ENCODE measurements around the gene MREG.
"Not testable (repeated sequence)": the region's sequence is repeated elsewhere in the genome, so short reads cannot be mapped to it uniquely, and the experiment has no call there.

MREG gene

DNA sequence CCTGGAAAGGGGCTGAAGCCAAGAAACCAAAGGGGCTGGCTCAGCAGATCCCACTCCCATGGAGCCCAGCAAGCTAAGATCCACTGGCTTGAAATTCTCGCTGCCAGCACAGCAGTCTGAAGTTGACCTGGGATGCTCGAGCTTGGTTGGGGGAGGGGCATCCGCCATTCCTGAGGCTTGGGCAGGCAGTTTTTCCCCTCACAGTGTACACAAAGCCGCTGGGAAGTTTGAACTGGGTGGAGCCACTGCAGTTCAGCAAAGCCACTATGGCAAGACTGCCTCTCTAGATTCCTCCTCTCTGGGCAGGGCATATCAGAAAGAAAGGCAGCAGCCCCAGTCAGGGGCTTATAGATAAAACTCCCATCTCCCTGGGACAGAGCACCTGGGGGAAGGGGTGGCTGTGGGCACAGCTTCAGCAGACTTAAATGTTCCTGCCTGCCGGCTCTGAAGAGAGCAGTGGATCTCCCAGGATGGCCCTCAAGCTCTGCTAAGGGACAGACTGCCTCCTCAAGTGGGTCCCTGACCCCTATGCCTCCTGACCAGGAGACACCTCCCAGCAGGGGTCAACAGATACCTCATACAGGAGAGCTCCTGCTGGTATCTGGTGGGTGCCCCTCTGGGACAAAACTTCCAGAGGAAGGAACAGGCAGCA lies 24.7 kb downstream of the MREG start:
- DNase-seq (ENCODE audit: low read depth, low spot score): not testable (repeated sequence)

DNA sequence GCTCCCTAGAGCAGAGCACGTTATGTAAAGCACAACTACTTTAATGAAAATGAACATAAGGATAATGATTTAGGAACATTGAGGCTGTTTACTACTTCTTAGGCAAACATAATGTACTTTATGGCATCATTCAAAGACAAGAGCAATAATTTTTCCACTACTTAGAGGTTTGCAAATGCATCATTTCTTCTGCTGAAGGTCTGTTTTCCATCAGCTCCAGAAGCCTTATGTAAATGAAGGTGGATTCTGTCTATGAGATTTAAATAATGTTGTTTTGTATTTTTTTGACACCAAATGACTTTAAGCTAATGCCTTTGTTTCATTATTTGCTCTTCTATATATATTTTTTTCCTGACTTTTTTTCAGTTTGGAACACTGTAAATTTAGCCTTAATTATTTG lies 28.1 kb downstream of the MREG start:
- no peak for DNase-seq (ENCODE audit: low read depth, low spot score)

DNA sequence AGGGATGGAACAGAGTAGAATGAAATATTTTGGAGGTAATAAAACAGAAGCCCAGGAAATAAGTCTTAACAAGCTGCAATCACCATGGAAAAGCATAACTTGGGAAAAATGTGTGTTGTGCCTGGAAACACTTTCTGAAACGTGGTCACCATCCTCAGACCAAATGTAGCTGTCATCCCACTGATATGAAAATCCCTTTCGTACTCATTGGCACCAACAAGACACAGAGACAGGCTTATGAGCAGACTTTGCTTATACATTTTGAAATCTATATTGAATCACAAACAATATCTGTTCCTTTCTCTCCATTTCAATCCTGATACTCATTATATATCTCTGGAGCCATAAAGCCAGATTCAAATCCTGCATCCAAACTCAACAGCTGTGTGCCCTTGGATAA lies 28.7 kb downstream of the MREG start:
- no peak for DNase-seq (ENCODE audit: low read depth, low spot score)

DNA sequence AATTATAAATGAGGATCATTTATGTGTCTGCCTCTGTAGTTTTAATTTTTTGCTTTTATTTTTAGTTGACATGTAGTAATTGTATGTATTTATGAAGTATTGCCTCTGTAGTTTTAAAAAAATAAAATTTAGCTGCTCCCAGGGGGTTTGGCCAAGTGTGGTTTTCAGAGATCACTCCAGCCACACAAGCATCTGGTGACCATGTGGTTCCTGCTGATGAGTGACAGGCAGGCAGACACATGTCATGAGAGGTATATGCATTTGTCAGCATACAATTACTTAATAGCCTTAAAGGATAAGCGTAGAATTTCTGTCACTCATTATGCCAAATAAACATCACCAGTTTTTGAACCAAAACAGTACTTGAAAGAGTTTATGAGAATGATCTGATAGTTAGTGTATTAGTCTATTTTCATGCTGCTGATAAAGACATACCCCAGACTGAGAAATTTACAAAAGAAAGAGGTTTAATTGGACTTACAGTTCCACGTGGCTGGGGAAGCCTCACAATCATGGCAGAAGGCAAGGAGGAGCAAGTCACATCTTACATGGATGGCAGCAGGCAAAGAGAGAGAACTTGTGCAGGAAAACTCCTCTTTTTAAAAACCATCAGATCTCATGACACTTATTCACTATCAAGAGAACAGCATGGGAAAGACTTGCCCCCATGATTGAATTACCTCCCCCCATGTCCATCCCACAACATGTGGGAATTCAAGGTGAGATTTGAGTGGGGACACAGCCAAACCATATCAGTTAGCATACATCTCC lies 29.6 kb downstream of the MREG start:
- DNase-seq (ENCODE audit: low read depth, low spot score): no peak

DNA sequence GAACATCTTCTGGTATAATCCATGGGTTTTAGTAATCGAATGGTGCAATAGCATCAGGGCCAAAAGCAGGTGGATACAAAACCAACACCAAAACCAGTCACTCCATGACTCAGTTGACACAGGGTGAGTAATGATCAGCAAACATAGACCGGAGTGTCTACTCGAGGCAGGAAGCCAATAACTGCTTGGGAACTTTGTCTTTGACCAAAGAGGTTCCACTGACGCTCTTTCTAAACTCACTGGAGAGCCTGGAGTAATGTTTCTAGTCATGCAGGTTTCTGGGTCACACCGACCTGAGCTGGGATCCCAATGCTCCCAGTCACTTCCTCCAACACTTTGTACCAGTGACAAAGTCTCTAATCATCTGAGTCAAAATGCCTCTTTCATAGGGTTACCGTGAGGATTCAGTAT lies 30.9 kb downstream of the MREG start:
- no peak for DNase-seq (ENCODE audit: low read depth, low spot score)

DNA sequence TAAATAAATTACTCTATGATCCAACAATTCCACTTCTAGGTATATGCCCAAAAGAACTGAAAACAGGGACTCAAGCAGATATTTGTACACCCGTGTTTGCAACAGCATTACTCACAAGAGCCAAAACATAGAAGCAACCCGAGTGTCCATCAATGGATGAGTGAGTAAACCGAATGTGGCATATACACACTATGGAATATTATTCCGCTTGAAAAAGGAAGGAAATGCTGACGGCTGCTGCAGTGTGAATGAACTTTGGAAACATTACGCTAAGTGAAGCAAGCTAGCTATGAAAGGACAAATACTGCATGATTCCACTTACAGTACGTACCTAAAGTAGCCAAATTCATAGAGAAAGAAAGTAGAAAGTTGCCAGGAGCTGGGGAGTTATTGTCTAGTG lies 32.2 kb downstream of the MREG start:
- DNase-seq (ENCODE audit: low read depth, low spot score): no peak

DNA sequence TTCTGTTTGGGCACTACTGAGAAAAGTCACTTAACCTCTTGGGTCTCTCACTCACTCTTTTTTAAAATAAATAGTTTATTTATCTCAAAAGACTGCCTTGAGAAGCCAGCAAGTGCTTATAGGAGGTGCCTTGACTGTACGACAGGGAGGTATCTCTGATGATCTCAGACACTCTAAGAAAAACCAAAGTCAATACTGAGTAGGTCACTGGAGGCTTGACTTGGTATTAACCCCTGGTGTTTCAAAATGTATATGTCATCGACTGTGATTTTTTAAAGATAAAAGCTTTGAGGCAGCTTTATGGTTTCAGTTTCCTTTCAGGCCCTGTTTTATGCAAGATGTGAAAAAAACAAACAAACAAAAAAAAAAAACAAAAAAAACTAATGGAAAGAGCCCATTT lies 33.7 kb downstream of the MREG start:
- DNase-seq (ENCODE audit: low read depth, low spot score): no peak

DNA sequence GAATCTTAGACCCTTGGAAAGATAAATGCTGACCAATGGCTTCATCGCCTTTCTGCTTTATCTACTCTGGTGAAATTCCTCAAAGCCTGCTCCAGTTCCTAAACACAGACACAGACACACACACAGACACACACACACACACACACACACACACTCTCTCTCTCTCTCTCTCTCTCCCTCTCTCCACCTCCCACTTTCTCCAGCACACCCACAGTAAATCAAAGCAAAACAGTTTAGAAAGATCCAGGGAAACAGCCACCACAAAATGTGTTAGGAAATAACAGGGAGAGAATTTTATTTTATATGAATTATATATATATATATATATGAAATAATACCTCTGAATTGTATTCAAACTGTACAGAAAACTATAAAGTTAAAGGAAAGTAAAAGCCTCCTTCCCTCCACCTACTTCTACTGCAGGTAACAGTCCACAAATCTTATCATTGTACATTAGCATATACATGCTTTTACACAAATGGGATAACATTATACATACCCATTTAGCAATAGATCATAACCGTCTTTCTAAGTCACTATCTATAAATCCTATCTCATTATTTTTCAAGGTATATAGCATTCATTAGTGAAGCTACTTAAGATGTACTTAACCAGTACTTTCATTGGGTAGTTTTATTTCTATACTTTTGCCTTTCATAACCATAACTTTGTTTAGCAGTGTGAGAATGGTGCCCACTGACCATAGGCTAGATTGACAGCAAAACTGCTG lies 38.5 kb downstream of the MREG start:
- no peak for DNase-seq (ENCODE audit: low read depth, low spot score)

DNA sequence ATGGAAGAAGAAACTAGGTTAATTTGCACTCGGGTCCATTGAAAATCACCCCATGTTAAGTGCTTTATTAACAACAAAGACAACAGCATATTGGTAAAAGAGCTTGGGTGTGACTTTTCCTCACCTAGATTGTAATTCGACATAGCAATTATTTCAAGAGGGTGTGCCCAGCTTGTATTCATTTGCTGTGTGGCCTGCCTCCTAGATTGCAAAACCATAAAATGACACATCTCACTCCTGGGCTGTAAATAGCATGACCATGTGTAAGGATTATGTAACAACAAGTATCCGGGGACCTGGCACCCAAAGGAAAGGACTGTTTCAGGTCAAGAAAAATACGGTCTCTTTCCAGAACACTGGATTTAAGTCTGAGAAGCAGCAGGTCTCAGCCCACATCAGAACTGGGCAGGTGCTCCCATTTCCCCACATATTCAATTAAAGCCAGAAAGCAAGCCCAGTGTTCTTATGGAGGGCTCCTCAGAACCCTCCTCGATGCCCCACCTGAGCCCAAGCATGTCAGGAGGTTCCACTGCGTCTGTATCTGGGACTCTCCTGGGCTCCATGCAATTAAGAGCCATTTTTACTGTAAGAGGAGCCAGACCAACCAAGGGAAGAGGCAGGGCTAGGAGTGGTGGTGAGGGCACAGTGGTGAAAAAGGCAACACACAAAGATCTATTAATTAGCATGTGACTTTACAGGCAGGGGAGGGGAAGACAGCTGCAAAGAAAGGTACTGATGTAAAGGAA lies 39.2 kb downstream of the MREG start:
- no peak for DNase-seq (ENCODE audit: low read depth, low spot score)

DNA sequence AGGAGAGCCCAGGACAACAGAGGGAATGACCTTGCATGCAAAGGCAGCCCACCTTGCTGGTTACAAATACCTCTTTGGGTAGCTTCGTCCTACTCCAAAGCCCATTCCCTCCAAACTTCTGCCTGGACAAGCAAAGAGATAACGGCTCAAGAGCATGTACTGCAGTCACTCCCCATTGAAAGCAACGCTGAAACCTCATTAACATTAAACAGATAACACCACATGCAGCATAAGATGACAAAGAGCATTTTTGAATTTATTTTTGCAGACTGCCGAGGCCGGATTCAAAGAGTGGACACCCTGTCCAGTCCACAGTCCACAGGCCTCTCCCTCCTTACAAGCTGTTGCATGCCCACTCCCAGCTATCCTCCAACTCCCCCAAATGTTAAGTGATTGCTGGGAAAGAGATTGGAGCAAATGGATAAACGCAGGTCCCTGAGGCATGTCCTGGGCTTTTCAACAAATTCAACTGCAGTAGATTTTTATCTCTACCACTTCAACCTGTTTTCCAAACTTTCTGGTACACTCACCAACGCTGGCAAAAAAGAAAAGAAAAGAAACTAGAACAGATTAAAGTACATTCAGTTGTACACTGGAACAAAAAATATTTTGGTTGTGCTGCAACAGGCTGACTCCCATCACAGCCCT lies 40.1 kb downstream of the MREG start:
- DNase-seq (ENCODE audit: low read depth, low spot score): no peak

DNA sequence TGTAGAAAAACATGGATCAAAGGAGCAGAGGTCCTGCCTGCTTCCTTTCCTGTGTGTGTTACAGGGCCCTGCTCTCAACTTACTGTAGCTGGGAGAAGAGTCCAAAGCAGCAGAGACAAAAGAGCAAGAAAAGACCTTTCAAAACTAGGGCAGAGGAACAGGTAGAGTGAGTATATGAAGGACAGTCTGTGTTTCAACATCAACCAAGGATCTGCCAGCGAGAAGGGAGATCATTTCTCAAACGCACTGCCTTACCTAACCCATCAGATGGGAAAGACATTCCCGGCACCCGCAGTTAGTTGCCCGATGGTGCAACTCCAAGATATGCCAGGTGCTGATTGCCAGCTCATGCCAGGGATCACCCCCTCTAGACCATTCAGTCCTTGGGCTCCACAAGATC lies 41.7 kb downstream of the MREG start:
- no peak for DNase-seq (ENCODE audit: low read depth, low spot score)

DNA sequence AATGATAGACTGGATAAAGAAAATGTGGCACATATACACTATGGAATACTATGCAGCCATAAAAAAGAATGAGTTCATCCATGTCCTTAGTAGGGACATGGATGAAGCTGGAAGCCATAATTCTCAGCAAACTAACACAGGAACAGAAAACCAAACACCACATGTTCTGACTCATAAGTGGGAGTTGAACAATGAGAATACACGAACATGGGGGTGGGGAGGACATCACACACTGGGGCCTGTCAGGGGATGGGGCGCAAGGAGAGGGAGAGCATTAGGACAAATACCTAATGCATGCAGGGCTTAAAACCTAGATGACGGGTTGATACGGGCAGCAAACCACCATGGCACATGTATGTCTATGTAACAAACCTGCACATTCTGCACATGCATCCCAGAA lies 42.5 kb downstream of the MREG start:
- DNase-seq (ENCODE audit: low read depth, low spot score): not testable (repeated sequence)

DNA sequence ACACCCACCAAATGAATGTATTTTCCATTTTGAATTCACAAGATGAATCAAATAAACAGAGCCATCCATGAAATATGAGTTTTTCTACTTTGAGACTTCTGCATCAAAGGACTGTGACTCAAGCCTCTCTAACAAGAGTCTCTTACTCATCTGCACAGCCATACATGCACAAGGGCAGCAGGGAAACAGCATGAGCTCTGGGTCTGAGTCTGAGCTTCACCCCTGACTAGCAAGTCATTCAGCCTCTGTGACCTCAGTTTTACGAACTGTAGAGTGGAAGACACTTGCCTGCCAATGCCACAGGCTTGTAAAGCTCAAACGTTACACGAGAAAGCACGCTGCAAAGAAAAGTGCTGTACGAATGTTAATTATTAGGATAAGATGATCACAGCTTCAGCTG lies 42.9 kb downstream of the MREG start:
- no peak for DNase-seq (ENCODE audit: low read depth, low spot score)

DNA sequence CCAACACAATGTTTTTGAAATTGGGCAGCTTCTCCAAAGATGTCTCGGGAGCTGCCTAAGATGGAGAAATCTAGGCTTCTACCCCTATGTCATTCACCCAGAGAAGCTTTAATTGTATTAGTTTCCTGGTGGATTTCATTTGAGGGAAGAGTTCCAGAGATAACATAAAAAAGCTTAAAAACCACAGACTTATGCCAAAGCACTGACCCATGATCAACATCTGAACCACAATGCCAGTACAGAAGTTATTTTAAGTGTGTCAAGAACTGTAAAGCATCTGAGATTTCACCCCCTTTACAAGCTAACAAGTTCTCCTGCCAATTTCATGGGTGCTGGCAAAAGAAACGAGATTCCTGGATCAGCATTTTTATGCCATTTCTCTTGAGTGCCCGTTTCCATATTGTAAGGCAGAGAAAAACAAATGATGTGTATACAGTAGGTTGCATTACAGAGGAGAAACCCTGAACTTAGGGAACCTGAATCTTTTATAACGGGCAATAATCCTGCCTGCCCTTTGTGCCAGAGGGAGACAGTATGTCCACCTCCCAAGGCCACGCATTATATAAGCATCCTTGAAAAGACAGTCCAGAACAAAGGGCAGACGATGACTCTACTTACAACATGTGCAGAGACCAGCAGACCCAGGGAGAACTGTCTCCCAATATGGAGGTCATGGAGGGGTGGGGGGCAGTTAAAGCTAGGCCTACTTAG lies 44.1 kb downstream of the MREG start:
- no peak for DNase-seq (ENCODE audit: low read depth, low spot score)

DNA sequence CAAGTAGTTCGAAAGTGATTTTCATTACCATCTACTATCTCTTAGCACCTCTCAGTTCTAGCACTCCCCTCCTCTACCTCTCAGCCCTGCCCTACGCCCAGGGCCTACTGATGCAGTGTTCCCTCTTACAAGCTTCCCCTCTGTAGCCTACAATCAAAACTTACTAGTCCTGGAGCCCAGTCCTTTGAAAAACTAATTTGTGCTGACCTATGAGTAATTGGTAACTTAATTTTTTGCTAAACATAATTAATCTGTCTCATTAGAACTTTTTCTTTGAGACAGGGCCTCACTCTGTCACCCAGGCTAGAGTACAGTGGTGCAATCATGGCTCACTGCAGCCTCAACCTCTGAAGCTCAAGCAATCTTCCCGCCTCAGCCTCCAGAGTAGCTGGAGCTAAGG lies 44.9 kb downstream of the MREG start:
- no peak for DNase-seq (ENCODE audit: low read depth, low spot score)

DNA sequence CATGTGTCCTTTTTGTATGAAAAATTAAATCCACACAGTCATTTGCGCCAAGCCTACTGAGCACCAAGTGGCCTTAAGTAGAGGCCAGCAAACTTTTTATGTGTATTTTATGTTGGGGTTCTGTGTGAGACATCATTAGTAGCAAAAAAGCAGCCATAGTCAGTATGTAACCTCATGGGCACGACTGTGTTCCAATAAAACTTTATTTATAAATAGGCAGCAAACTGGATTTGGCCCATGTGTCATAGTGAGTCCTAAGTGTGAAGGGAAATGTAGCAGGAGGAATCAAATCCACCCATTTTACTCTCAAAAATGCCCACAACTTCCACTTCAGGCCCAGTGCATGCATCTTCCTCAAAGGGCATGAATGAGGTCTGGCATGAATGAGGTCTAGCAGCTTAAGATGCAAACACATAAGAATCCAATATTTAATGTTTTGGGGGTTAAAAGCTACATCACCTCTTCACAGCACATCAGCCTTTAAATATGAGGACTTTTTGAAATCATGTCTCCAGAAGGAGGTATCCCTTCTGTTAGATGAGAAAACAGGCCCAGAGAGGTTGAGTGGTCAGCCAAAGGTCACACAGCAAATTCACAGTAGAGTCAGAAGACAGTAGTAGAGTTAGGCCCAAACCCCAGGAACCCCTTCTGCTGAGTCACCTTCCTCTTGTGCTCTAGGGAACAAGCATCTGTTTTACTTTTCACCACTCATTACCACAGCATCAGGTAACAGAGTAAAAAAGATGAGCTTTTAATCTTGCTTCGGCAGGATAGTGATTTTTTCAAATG lies 45.6 kb downstream of the MREG start:
- no peak for DNase-seq (ENCODE audit: low read depth, low spot score)

DNA sequence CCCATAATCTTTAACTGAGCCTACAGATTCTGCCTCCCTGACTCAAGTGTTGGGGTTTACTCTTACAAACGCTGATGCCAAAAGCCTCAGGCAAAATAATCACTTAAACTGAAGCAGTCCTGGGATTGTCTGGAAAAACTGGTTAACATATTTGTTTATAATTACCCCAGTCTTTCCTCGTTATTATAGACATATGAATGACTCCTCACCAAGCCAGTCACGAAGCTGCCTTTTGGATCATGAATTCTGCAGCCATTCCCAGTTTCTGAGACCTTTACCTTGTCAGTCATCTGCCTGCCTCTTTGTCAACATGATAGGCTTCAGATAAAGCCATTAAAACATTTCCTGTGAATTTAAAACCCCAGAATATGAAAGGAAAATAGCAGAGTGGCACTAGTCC lies 46.4 kb downstream of the MREG start:
- no peak for DNase-seq (ENCODE audit: low read depth, low spot score)

DNA sequence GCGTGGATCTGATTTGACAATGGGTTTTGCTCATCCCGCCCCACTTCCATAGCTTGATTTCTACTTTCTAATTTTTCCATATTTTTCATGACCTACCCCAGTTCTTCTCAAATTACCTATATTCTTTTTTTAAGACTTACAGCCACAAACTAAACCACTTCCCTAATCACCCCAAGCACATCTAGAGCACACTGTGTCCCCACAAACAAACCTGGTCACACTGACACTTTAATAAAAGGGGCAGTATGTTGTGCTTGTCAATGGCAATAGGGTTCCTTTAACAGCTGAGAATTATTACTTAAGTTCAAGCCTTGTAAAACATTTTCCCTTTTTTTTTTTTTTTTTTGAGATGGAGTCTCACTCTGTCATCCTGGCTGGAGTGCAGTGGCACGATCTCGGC lies 47.1 kb downstream of the MREG start:
- no peak for DNase-seq (ENCODE audit: low read depth, low spot score)

DNA sequence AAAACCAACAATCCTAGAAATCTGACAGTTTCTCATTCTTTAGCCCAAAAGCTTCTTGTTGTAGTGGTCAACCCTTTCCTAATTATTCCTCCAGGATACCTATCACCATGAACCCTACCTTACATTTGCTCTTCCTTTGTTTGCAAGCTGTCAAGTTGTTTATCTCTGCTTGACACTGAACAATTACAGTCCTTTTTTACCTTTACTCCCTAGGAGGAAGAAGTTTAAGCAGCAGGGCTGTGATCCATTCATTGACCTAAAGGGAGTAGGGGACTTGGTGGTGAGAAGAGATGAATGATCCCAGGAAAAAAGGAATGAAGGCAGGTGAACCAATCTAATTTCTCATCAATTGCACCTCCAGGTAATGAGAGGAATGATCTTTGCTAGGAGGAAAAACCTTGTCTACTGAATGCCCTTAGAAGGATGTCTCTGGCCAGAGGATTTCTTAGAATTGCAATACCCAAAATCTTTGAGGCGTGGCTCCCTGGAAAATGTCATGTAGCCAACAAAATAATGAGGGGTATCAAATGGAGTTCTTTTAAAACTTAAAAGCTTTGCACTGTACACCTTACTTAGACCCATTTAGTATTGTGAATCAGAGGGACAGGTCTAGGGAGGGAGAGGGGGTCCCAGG lies 47.7 kb downstream of the MREG start:
- no peak for DNase-seq (ENCODE audit: low read depth, low spot score)

DNA sequence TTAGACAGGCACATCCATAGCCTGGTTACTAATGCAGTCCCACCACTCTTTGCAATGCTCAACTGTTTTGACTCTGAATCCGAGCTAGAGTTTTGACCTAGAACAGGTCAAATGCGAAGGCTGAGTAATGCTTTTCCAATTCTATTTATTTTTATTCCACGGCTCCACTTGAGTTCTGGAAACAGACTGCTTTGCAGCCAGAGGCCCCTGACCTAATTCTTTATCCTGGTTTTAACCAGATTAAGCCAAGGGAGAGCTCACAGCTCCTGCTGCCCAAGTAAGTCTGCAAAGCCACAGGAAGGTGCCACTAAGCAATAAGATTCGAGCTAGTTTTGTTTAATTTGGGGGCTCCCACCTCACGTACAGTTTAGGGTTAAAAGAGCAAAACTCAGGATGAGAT lies 51.4 kb downstream of the MREG start:
- no peak for DNase-seq (ENCODE audit: low read depth, low spot score)

Data from activated naive CD8-positive, alpha-beta T cell treated with anti-CD3 and anti-CD28 coated beads, Interleukin-2, amount 50 U/mL, for 16 hours (primary cell).